ENCODE results near the gene FSD1L. TPM values are rescaled to one million over a fixed set of nuclear protein-coding genes. Genes with fewer than 3 reads are reported as not detected.

The FSD1L gene
- total RNA-seq, 4 donors from 2014 or later: 1.8 to 16.8 (median 7.0) TPM

- TF ChIP-seq POLR2AphosphoS5 (IDR thresholded peaks at IDR 0.05) (no peak), CTCF (IDR thresholded peaks at IDR 0.05) (no peak), EP300 (IDR thresholded peaks at IDR 0.05; ENCODE audit: low read depth) (no peak), POLR2A (IDR thresholded peaks at IDR 0.05) (no peak)
- intact Hi-C loops (cut with DNase I; ENCODE audit: low total_unique reads): no loop called here
- in situ Hi-C loops (cut with MboI; ENCODE audit: low pct_ligation_motif_present in 1 of 4, low pct_unique_long_range_greater_than_20kb in 1 of 4, low sequenced_read_pairs in 3 of 4): no loop called here
- Histone ChIP-seq H3K4me1 (no peaks in the 10 kb centered on the region), H3K27me3 (no peaks in the 10 kb centered on the region), H3K27ac (no peak overlapping the region), H3K36me3 (no peaks in the 10 kb centered on the region), H3K4me3 (no peak overlapping the region), H3K9me3 (no peaks in the 10 kb centered on the region)
- DNase-seq: no peak
Observed at GRCh38 chr9:105483618-105484017, 35.8 kb downstream of the FSD1L start.

- Histone ChIP-seq H3K27ac (no peak overlapping the region), H3K4me1 (no peaks in the 10 kb centered on the region), H3K36me3 (no peaks in the 10 kb centered on the region), H3K4me3 (no peak overlapping the region), H3K27me3 (no peaks in the 10 kb centered on the region), H3K9me3 (no peaks in the 10 kb centered on the region)
- WGBS, 2 donors (ENCODE audit: low coverage in 1 of 2): 67 to 69% methylated on average over 2 of the region's 2 CpGs
- no peak for DNase-seq
- in situ Hi-C loops (cut with MboI; ENCODE audit: low pct_ligation_motif_present in 1 of 4, low pct_unique_long_range_greater_than_20kb in 1 of 4, low sequenced_read_pairs in 3 of 4) (no loop called here), intact Hi-C loops (cut with DNase I; ENCODE audit: low total_unique reads) (no loop called here)
- TF ChIP-seq POLR2A (IDR thresholded peaks at IDR 0.05): no peak
- TF ChIP-seq POLR2AphosphoS5 (IDR thresholded peaks at IDR 0.05): no peak
- TF ChIP-seq CTCF (IDR thresholded peaks at IDR 0.05): no peak
- no peak for TF ChIP-seq EP300 (IDR thresholded peaks at IDR 0.05; ENCODE audit: low read depth)
Observed at GRCh38 chr9:105484226-105484625, 36.4 kb downstream of the FSD1L start.

GRCh38 chr9:105485131-105485530, 37.3 kb downstream of the FSD1L start:
- in situ Hi-C loops (cut with MboI; ENCODE audit: low pct_ligation_motif_present in 1 of 4, low pct_unique_long_range_greater_than_20kb in 1 of 4, low sequenced_read_pairs in 3 of 4) (no loop called here), intact Hi-C loops (cut with DNase I; ENCODE audit: low total_unique reads) (no loop called here)

GRCh38 chr9:105496826-105497225, 49.0 kb downstream of the FSD1L start:
- Histone ChIP-seq H3K4me1 (no peaks in the 10 kb centered on the region), H3K9me3 (no peaks in the 10 kb centered on the region), H3K27ac (no peak overlapping the region), H3K27me3 (no peaks in the 10 kb centered on the region), H3K4me3 (no peak overlapping the region), H3K36me3 (no peaks in the 10 kb centered on the region)
- in situ Hi-C loops (cut with MboI; ENCODE audit: low pct_ligation_motif_present in 1 of 4, low pct_unique_long_range_greater_than_20kb in 1 of 4, low sequenced_read_pairs in 3 of 4) (no loop called here), intact Hi-C loops (cut with DNase I; ENCODE audit: low total_unique reads) (no loop called here)
- no peak for DNase-seq
- 91 to 95% methylated on average over 2 of the region's 2 CpGs for WGBS, 2 donors (ENCODE audit: low coverage in 1 of 2)
- no peak for TF ChIP-seq CTCF (IDR thresholded peaks at IDR 0.05)
- TF ChIP-seq EP300 (IDR thresholded peaks at IDR 0.05; ENCODE audit: low read depth): no peak
- no peak for TF ChIP-seq POLR2A (IDR thresholded peaks at IDR 0.05)
- TF ChIP-seq POLR2AphosphoS5 (IDR thresholded peaks at IDR 0.05): no peak

More at GRCh38 chr9:105485131-105485530, 37.3 kb downstream of the FSD1L start:
- Histone ChIP-seq H3K9me3 (no peaks in the 10 kb centered on the region), H3K36me3 (no peaks in the 10 kb centered on the region), H3K27ac (no peak overlapping the region), H3K4me1 (no peaks in the 10 kb centered on the region), H3K27me3 (no peaks in the 10 kb centered on the region), H3K4me3 (no peak overlapping the region)
- DNase-seq: no peak
- no peak for TF ChIP-seq POLR2AphosphoS5 (IDR thresholded peaks at IDR 0.05)
- TF ChIP-seq CTCF (IDR thresholded peaks at IDR 0.05): no peak
- no peak for TF ChIP-seq POLR2A (IDR thresholded peaks at IDR 0.05)
- no peak for TF ChIP-seq EP300 (IDR thresholded peaks at IDR 0.05; ENCODE audit: low read depth)
